GM19324 (cell line): ENCODE results near the gene WDFY4.

ENCODE experiments used
- ATAC-seq: cut with Tn5 transposase; IDR thresholded peaks from one replicate; pipeline ENCODE4 v1.9.1; 2021; ENCODE audit warnings: mild to moderate bottlenecking, moderate library complexity; ENCODE audit not compliant: unreplicated experiment, low FRiP score

Gene WDFY4

DNA sequence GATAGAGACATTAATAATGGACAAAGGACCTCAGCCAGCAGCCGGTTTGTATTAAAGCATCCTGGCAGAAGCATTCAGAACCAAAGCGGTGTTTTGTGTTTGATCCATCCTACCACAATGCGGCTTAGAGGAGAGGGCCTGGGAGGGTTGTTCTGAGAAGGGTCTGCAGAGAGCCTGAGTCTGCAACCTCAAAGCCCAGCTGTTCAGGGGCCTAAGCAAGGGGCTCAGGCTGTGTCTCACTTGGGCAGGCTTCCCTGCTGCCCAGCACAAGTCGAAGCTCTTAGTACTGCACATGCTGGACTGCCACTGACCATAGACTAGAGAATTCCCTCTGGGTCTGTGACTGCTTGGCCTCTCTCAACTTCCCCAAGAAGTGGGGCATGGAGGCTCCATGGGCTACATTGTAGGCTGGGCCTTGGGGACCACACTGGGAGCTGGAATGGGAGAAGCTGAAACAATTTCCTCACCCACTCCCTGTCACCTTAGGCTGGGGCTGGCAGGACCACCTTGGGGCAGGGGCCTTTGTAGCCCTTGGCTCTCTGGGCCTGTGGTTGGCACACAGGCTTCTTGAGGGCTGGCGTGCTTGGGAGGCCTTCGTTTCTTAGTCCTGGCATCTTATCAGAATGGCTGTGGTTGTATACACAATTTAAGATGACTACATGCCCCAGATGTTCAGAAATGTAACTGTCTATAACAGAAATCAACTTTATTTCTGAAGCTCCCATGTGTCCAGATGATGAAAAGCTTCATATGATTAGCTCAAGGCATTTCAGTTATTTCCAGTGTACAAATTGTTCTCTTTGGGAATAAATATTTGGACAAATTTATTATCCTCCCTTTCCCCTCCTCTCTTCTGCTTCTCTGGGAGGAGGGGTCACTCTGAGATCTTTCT, 210.5 kb downstream of the WDFY4 start:
- no peak for ATAC-seq

DNA sequence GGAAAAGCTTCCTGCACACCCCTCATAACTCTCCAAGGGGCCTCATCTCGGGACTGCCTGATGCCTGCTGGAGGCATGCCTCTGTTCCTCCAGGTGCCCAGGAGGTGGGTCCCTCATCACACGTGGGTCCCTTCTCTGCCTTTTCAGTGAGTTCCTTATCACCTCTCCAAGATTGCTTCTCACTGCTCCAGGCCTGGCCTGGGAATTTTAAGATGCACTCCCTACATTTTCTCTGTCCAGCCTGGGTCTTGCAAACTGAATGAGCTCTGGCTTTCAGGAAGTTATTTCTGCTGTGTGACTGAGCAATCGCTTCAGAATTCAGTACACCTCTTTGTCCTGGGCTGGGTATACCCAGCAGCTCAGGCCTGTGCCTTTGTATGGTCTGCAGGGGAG, 211.1 kb downstream of the WDFY4 start:
- ATAC-seq, result no peak

DNA sequence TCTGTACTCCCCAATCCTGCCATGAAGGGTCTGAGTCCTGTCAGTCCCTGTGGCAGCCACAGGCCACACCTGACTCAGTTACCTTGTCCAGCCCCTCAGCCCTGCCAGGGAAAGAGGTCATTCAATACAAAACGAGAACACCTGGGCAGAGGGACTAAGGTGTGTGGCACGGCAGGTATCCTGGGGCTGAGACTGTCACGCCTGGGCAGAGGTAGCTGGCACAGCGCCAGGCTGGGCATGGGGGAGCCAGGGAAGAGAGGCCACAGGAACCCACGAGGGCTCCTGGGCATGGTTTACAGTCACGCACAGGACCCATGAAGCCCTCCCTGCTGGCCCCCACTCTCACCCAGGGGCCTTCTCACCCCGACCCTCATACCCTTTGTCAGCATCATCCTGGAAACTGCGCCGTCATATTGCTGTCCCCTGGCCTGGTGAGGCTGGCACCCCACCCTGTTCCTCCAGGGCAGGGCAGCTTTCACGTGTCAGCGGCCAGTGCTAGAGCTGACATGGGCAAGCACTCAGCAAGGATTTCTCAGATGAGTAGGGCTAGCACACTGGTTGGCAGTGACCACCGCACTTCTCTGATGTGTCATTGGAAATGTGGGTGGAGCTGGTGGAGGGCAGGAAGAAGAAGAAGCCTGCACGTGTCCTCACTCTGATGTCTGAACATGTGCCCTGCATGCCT, 212.2 kb downstream of the WDFY4 start:
- ATAC-seq, result no peak

DNA sequence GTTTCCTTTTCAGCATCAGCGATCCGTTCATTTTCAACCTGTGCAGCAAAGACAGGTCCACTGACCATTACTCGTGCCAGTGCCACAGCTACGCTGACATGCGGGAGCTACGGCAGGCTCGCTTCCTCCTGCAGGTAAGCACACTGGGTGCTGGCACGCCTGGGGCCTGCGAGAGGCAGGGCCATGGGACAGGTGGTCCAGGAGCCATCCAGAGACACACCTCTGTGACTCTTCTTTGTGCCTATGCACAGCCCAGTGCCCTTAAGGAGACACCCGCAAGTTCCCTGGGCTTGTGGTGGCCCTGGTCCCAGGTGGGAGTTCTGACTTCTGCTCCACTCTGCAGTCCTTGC, 212.7 kb downstream of the WDFY4 start:
- ATAC-seq, result no peak

DNA sequence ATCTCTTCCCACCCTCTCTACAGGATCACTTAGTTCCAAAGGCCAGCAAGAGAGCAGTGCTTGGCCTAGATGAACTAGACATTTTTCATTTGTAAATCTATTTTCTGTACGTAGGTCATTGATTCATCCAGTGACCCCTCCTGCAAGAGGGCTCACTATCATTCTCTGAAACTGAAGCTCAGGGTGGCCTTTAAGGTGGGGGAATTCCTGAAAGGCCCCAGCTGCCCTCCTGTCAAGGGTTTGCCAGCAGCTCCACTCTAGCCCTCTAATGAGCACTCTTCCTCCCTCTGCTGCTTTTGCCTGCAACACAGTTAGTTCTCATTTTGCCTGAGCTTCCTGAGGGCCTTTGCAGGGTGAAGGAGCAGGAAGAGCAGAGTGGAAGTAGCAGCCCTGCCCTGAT, 213.8 kb downstream of the WDFY4 start:
- ATAC-seq, result no peak

DNA sequence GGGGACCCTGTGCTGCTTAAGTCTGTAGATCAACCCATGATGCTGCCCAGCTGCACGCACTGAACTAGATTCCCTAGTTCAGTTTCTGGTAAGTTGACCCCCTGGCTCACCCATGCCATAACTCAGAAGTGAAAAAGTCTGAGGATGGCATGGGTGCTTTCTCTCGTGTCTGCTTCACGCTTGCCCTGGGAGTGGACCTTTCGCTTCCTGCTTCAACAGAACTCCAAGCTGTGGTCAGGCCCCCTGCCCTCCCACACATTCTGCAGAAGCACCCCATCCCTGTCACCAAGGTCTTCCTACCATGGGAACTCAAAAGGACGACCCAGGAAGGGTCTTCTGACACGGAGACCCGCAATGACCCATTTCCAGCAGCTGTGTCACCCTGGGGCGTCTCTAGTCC, 215.1 kb downstream of the WDFY4 start:
- ATAC-seq, result no peak

DNA sequence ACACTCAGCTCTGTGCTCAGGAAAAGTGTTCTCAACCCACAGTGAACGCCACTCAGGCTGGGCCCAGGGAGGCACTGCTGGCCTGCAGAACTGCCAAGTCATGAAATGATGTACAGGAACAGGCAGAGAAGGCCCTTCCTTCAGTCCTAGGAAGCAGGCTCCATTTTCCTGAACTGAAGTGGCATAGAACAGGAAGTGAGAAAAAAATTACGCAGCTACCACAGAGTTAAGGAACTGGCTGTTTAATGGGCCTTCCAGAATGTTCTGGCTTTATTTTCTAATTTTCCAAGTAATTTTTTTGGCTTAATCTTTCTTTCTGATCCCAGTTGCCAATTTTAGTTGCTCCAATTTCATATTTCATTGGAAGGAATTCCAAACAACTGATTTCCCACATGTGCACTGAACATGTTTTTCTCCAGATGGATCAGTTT, 215.7 kb downstream of the WDFY4 start:
- ATAC-seq, result no peak

DNA sequence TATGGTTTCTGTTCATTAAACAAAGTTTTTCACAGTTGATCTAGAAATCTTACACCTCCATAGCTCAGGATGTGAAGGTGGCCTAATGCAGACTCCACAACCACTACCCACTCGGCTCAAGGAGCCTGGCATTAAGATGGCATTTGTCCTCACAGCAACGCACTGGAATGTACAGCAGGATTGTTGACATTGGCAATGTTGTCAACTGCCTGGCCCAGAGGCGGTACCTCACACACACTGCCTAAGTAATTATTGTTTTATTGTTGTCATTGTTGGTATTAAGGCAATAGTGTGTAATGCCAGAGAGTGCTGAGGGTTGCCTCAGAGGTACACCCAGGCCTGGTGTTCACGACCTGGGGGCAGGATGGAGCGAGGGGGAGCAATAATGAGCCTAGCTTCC, 216.6 kb downstream of the WDFY4 start:
- ATAC-seq, result no peak

DNA sequence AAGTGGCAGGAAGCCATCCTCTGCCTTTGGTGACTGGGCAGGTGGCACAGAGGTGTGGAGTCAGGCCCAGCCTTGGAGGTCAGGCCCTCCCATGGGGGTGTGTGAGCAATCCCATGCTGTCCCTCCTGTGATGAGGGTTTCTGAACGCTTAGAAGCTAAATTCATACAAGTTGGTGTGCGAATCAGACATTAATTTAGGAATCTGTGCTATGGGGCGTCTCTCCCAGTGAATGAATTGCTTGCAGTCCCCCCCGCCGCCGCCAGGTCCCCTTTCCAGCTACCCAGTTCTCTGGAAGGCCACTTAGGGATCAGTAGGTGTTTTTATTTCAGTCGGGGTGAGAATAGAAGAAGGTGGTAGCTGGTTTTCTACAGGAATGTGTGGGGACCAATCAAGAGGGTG, 217.4 kb downstream of the WDFY4 start:
- ATAC-seq, result no peak

DNA sequence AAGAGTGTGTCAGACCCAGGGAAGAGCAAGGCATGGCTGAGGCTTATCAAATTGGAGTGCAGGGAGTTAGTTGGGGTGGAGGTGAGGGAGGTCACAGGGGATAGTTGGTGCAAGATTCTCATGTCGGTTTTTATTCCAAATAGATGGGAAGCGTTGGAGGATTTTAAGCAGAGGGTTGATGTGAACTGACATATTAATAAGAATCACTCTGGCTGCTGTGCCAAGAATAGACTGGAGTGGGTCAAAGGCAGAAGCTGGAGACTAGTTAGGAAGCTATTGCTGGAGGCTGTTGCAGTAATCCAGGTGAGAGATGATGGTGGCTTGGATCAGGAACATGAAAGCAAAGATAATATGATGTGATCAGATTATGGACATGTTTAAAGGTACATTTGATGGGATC, 218.5 kb downstream of the WDFY4 start:
- ATAC-seq, result no peak

DNA sequence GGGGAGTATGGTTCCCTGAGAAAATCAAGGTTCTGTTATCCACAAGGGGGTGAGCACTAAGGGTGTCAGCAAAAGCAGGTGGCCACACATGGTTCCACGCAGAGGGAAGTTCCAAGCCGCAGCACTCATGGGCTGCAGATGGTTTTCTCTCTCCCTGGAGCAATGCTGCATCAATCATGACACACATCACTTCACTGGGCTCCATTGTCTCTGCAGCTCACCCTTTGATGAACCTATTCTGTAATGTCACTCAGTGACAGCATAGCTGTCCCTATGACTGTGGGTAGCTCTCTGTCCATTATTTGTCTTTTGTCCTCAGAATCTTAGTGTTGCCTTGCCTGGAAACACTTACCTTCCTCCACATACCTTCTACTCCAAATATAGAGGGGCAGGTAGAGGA, 220.2 kb downstream of the WDFY4 start:
- no peak for ATAC-seq

DNA sequence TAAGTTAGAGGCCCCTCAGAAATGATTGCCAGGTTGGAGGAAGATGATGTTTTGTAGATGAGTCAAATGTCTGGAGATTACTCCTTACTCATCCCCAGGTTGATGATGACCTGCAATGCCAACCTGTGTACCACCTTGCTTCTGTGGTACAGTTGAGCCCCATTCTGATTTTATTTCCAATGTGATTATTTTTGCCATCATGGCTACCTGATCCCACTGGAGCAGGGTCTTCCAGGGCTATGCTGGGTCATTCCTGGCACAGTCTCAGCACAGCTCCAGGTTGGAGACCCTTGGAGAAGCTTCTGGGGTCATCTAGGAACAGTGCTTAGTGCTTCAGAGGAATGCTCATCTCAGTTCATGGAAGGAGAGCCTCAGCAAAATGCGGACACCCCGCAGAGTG, 220.6 kb downstream of the WDFY4 start:
- no peak for ATAC-seq

DNA sequence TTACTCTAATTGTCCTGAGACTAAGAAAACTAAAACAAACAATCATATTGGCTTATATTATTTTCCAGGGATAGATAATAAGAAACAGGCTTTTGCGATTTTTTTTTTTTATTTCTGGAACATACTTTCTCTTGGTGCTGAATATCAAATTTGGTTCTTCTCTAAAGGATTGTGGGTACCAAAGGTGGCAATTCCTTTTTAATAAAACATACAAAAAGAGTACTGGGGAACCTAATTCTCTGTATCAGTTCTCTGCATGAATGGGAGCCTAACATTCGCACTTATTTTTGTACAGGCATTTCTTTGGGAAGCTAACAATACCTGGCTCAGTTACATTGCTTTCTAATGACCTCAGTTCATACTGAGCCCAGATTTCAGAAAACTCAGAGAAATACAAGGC, 222.2 kb downstream of the WDFY4 start:
- ATAC-seq, result no peak

DNA sequence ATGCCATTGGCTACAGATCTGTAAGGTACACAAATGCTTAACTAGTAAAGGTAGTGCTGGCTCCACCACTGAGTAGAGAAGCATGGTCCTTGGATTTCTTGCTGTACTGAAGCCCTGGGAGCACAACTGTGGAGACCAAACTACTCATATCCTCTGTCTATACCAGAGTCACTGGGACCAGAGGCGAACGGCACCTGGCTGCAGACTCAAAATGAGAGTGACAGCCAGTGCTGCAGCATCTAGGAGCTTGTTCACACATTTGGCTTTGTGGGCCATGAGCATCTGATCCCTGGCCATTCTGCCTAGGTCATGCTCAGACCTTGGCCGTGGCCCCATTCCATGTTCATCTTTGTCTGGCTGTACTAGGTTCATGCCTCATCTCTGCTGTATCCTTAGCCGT, 223.1 kb downstream of the WDFY4 start:
- ATAC-seq, result no peak

DNA sequence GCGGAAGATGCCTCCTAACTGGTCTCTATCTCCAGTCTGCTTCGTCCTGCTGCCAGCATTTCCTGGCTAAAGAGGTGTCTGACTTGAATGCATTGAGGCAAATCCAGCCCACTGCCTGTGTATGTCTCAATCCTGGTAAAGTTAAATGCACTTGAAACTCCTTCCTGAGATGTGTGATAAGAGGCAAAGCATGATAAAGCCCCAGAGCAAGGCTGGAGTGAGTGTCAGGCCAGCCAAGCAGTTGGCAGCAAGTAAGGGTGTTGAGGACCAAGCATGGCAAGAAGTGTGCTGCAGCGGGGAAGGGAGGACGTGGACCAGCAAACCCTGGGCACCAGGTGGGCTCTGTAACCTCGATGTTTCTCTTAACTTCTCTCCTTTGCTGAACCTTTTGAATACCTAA, 225.9 kb downstream of the WDFY4 start:
- no peak for ATAC-seq

DNA sequence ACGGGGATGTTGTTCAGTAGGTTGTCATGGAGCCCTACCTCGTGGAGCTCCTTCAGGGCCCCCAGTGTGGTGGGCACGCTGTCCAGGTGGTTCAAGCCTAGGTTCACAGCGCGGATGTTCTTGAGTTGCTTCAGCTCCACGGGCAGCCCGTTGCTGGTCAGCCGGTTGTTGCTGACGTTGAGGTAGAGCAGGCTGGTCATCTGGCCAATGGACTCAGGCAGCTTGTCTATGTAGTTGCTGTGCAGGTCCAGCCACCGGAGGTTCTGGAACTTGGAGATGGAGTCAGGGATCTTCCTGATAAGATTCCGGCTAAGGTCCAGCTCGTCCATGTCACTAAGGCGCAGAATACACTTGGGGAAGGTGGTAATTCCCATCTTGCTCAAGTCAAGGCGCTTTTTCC, 229.0 kb downstream of the WDFY4 start:
- no peak for ATAC-seq

DNA sequence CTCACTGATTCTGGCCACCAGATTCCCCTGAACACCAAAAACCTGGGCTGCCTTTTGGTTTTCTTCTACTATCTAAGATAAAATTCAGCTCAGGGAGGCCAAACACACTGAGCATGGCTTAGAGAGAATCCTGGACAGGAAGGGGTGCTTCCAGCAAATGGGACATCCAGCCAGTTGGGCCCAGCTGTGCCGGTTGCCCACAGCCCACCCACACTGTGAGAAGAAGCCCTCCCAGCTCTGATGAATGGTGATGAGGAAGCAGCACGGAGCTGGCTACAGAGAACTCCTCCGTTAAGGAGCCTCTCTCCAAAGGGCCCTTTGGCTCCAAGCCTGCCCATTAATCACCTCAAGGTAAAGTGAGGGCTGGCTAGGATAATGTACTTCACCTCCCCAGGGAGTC, 239.1 kb downstream of the WDFY4 start:
- ATAC-seq, result no peak

DNA sequence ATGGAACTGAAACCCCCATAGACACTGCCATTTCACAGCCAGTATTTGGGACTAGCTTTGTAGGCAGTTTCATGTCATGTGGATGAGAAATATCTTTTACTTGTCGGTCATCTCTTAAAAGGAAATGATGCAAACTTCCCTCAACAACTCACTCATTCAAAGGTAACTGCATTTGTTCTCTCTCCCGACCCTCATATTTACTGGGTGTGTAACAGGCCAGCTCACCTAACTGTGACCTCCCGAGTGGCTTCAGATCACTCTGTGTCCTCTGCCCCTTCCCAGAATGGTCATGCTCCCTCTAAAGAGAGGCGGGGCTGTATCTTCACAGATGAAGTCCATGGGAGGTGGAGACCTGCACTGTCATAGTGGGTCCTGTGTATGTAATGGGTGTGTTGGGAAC, 240.3 kb downstream of the WDFY4 start:
- no peak for ATAC-seq

DNA sequence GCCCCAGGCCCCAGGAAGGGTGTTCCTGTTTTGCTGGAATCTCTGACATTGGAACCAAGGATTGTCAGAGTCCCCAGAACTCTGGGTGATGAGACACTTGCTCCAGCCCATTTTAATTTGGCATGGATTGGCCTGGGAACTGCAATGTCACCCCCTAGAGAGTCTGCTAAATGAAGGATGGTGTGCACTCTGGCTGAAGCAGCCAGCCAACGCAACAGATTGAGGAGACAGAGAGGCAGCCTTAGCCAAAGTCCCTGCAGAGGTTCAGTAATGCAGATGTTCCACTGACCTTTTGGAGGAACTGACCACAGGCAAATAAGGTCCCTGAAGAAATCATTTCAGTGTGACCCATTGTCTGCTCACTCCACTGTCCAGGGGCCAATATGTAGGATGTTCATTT, 241.6 kb downstream of the WDFY4 start:
- ATAC-seq, result no peak

DNA sequence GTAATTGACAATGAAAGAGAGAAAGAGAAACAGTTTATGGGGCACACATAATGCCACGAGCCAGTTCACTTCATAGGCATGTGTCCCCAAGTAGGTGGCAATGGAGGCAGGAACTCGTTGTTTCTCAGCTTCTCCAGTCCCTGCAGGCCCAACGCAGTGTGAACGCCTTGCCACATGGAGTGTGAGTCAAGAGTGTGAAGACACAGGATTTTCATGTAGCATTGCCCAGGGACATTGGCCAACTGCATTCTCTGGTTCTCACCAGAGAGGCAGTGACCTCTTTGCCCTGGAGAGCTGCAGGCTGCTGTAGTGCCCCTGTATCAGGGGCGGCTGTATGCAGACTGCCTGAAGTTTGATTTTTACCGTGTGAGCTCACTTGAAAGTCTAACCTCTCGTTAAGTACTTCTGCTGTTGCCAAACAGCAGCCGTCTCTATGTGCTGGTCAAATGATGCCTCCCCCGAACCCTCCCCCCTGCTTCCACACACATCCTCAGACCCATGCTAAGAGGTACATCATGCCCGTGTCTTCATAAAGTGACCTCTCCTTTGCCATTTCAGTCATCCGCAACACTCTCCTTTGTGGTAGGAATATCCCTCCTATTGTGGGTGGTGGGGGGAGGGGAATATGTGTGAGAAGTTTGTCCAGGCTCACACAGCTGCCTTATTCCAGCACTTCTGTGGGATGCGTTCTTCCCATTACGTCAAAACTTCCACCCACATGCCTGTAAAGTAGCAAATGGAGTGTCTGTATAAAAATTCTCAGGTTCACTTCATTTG, 242.3 kb downstream of the WDFY4 start:
- no peak for ATAC-seq

DNA sequence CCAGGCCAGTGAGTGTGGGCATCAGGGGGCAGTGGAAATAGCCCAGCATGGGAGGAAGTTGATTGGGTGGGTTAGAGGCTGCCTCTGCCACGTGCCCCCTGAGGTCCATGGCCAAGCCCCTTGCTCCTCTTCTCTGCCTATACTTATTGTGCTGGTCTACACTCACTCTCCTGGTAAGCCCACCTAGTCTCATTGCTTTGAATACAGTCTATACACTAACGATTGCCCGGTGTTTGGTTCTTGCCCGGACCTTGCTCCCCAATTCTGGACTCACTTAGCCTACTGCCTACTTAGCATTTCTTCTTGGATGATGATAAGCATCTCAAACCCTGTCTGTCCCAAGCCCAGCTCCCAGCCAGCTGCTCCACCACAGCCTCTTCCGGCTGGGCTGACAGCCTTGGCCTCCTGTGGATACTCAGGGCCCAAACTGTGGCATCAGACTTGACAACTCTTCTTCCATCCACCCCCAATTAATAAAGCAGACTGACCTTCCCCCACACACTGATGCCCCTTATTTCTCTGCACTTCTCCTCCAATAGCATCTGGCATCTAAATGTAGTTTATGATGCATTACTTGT, 244.8 kb downstream of the WDFY4 start:
- ATAC-seq, result no peak
